GM12878 (cell line): ENCODE results near the gene PDZD8. TPM values are rescaled to one million over a fixed set of nuclear protein-coding genes. Genes with fewer than 3 reads are reported as not detected.

Experiments used
- ATAC-seq: fragments of 200-7000 bp; cut with Tn5 transposase; 3 replicates; pipeline ENCODE4 v1.9.1; 2020; ENCODE audit warnings: mild to moderate bottlenecking, moderate library complexity
- BruUV-seq: library from RNA; stranded (reverse); fragments of 400-500 nt; replicated peaks from 2 replicates; lab custom pipeline; 2021; lab: Mats Ljungman, UMichigan
- CTCF ChIA-PET: fragments of 300-600 bp; sonication (Branson Sonifier 250); formaldehyde crosslinking; extraction: SDS; loops from one replicate; lab custom pipeline; 2021; ENCODE audit warnings: inconsistent platforms; lab: Yijun Ruan, JAX
- POLR2A ChIA-PET: fragments of 350-600 bp; formaldehyde crosslinking; extraction: SDS; loops from one replicate; lab custom pipeline; 2021; ENCODE audit warnings: inconsistent platforms; lab: Charles Lee
- RAD21 ChIA-PET: fragments of 300-600 bp; sonication (Branson Sonifier 250); formaldehyde crosslinking; loops from one replicate; lab custom pipeline; 2023; ENCODE audit warnings: antibody characterized with exemption; ENCODE audit not compliant: unreplicated experiment; lab: Charles Lee
- SMC1A ChIA-PET: fragments of 300-600 bp; sonication (Branson Sonifier 250); formaldehyde crosslinking; loops from one replicate; lab custom pipeline; 2023; ENCODE audit not compliant: unreplicated experiment, uncharacterized antibody; lab: Charles Lee
- DNase-seq: peaks from one replicate; pipeline ENCODE4 v3.0.0-alpha.2; 2011; ENCODE audit warnings: low read depth, low spot score
- FAIRE-seq: peaks from 3 replicates; lab custom pipeline; 2011; peaks lifted over from hg19 to GRCh38; lab: Jason Lieb, UNC
- H2AFZ ChIP-seq: 2 replicates; pipeline ENCODE4 v1.6.0; 2011; ENCODE audit warnings: low read depth, low read length, control low read depth; ENCODE audit not compliant: control insufficient read depth
- H3K27ac ChIP-seq: 2 replicates; pipeline ENCODE4 v1.5.1; 2011; ENCODE audit warnings: control low read depth; ENCODE audit not compliant: control insufficient read depth, insufficient read depth
- H3K27me3 ChIP-seq, 2 experiments: replicated peaks in 1 of 2; 2 replicates each; pipeline versions ENCODE4 v1.6.0 to v1.6.1; 2011; ENCODE audit warnings: low read length in 1 of 2; ENCODE audit not compliant: control insufficient read depth in 2 of 2, insufficient read depth in 2 of 2
- H3K36me3 ChIP-seq, 2 experiments: 2 replicates each; pipeline ENCODE4 v1.5.1; 2011; ENCODE audit warnings: low read length in 1 of 2; ENCODE audit not compliant: control insufficient read depth in 2 of 2, insufficient read depth in 2 of 2
- H3K4me1 ChIP-seq: 2 replicates; pipeline ENCODE4 v1.6.1; 2011; ENCODE audit warnings: mild to moderate bottlenecking, low read length, moderate library complexity, mixed read lengths; ENCODE audit not compliant: control insufficient read depth, insufficient read depth
- H3K4me2 ChIP-seq: 2 replicates; pipeline ENCODE4 v1.6.0; 2011; ENCODE audit warnings: control low read depth; ENCODE audit not compliant: control insufficient read depth, insufficient read depth
- H3K4me3 ChIP-seq: fragments of 200-600 bp; sonication (generic); 2 replicates; pipeline ENCODE4 v1.5.1; 2016
- H3K79me2 ChIP-seq: 2 replicates; pipeline ENCODE4 v1.6.0; 2011; ENCODE audit warnings: low read length; ENCODE audit not compliant: control insufficient read depth, insufficient read depth
- H3K9ac ChIP-seq: 2 replicates; pipeline ENCODE4 v1.8.0; 2011; ENCODE audit warnings: low read length, control low read depth, mixed read lengths; ENCODE audit not compliant: control insufficient read depth, insufficient read depth
- H3K9me3 ChIP-seq: replicated peaks from 3 replicates; pipeline ENCODE4 v1.5.1; 2011; ENCODE audit warnings: mild to moderate bottlenecking, low read length; ENCODE audit not compliant: control insufficient read depth, insufficient read depth
- H4K20me1 ChIP-seq: 2 replicates; pipeline ENCODE4 v1.6.0; 2011; ENCODE audit not compliant: control insufficient read depth, insufficient read depth
- BHLHE40 ChIP-seq, 2 experiments: fragments of 450-650 bp in 1 of 2; IDR thresholded peaks; 2 replicates each; pipeline ENCODE4 v1.6.1; 2011 to 2017; ENCODE audit warnings: low read depth in 2 of 2, borderline replicate concordance in 1 of 2, improper control_type of control experiment in 1 of 2, low read length in 1 of 2, mild to moderate bottlenecking in 1 of 2
- HDAC6 ChIP-seq: fragments of 200-600 bp; sonication (generic); IDR thresholded peaks from one replicate; pipeline ENCODE4 v1.8.0; 2017; ENCODE audit warnings: antibody characterized with exemption; ENCODE audit not compliant: unreplicated experiment
- NR2C2 ChIP-seq: IDR thresholded peaks from 2 replicates; pipeline ENCODE4 v1.6.1; 2011; ENCODE audit warnings: borderline replicate concordance, low read depth; ENCODE audit not compliant: control insufficient read depth, insufficient read length
- POLR2A ChIP-seq: IDR thresholded peaks from 2 replicates; pipeline ENCODE4 v1.6.1; 2011; ENCODE audit warnings: low read depth, mild to moderate bottlenecking, low read length
- RBBP5 ChIP-seq: fragments of 200-600 bp; sonication (generic); conservative IDR thresholded peaks from 2 replicates; pipeline ENCODE4 v1.6.1; 2016
- WGBS: methylation state at CpG from one replicate; pipeline ENCODE4 v1.1.6; 2016; ENCODE audit warnings: low lambda C conversion rate; ENCODE audit not compliant: insufficient replicate concordance, insufficient coverage; ENCODE audit errors: missing lambda C conversion rate; 5-methylcytosine and 5-hydroxymethylcytosine counted together
- in situ Hi-C: fragments of 300-500 bp; cut with MboI; formaldehyde crosslinking; loops from 9 replicates; pipeline ENCODE4 v1.14.3; 2018; ENCODE audit warnings: mixed read lengths
- intact Hi-C: fragments of 100-400 bp; cut with micrococcal nuclease; formaldehyde crosslinking; loops from one replicate; pipeline ENCODE4 v1.14.2; 2022; ENCODE audit not compliant: unreplicated experiment
- polyA plus RNA-seq, 11 experiments: library from polyadenylated mRNA; depleted of rRNA in 4 of 11; unstranded in 6 of 11; stranded (reverse) in 5 of 11; fragments of >200 nt; fragmentation: Nextera tagmentation in 4 of 11; fragmentation: Illumina TruSeq in 1 of 11; extraction: Ambion mirVana in 4 of 11; extraction: Trizol in 1 of 11; gene quantifications; 1 replicate in 1 of 11; 2 replicates in 10 of 11; pipeline versions ENCODE4 v1.2.1 to v1.2.3, GENCODE V29; 2011 to 2016; ENCODE audit warnings: inconsistent platforms in 2 of 11, missing spikeins in 2 of 11, low read depth in 1 of 11
- total RNA-seq, 4 experiments: library from RNA; depleted of rRNA in 3 of 4; stranded (reverse); fragments of >200 nt in 3 of 4; fragmentation: Illumina TruSeq in 1 of 4; extraction: Trizol in 1 of 4; gene quantifications; 2 replicates each; pipeline versions ENCODE4 v1.2.1 to v1.2.3, GENCODE V29; 2013 to 2021
- TF ChIP-seq, protein P1 (sequence below): fragments of 450-650 bp; IDR thresholded peaks from 2 replicates; pipeline ENCODE4 v1.6.1; 2017; ENCODE audit warnings: antibody characterized with exemption, mild to moderate bottlenecking, moderate library complexity

PDZD8 gene
- total and polyA plus RNA-seq, 10 of the 15 experiments (the other 5 are each of a cell fraction or from before 2014, with no cell fraction given), result 2.0 to 21.2 (median 6.7) TPM

DNA sequence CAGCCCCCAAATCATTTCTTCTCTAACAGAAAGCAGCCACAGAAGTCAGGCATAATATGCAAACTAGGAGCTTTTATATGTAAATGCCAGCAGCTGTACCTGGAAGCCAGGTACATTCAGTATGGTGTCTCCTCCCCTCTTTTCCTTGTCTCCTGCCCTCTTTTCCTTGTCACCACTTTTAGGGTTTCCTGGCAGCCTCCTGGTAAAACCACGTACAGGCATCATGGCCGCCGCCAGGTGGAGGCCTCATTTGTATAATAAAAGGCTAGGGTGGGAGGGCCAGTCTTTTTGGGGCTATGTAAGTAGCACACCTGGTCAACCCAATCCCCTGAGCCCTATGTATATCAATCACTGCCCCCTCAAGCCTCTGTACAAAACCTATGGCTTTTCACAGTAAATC is 28.7 kb downstream of the PDZD8 start:
- no peaks in the 10 kb centered on the region for H3K36me3 ChIP-seq
- ChIA-PET CTCF (interaction anchor here (0.7 to 1.8 kb wide), 2 partner anchors 9 to 18 kb away, joined by 3 to 5 read pairs; no protein-coding TSS in a partner anchor), SMC1A (interaction anchor here (1.0 to 1.3 kb wide), 2 partner anchors 10 to 23 kb away, joined by 3 to 4 read pairs; no protein-coding TSS in a partner anchor), RAD21 (interaction anchor here (1.4 to 1.6 kb wide), 2 partner anchors 13 to 17 kb away, joined by 4 read pairs; no protein-coding TSS in a partner anchor), POLR2A (interaction anchor here (1.3 kb wide), 1 partner anchor 23 kb away, joined by 3 read pairs; no protein-coding TSS in a partner anchor)
- H3K79me2 ChIP-seq, result peaks cover 34% of the 10 kb centered on the region
- H3K4me1 ChIP-seq, result peaks cover 10% of the 10 kb centered on the region
- in situ Hi-C loops, result no loop called here
- no peaks in the 10 kb centered on the region for H3K9me3 ChIP-seq
- BruUV-seq, result no TSS peak
- no peak overlapping the region for H3K9ac ChIP-seq
- H3K27ac ChIP-seq, result no peak overlapping the region
- intact Hi-C loops, result no loop called here
- TF ChIP-seq NR2C2 (no peak), HDAC6 (no peak), BHLHE40 (IDR thresholded peaks at IDR 0.05; ENCODE audit: borderline replicate concordance in 1 of 2, low read depth in 2 of 2, low read length in 1 of 2) (no peak), POLR2A (no peak), RBBP5 (no peak)
- TF ChIP-seq, protein P1, sequence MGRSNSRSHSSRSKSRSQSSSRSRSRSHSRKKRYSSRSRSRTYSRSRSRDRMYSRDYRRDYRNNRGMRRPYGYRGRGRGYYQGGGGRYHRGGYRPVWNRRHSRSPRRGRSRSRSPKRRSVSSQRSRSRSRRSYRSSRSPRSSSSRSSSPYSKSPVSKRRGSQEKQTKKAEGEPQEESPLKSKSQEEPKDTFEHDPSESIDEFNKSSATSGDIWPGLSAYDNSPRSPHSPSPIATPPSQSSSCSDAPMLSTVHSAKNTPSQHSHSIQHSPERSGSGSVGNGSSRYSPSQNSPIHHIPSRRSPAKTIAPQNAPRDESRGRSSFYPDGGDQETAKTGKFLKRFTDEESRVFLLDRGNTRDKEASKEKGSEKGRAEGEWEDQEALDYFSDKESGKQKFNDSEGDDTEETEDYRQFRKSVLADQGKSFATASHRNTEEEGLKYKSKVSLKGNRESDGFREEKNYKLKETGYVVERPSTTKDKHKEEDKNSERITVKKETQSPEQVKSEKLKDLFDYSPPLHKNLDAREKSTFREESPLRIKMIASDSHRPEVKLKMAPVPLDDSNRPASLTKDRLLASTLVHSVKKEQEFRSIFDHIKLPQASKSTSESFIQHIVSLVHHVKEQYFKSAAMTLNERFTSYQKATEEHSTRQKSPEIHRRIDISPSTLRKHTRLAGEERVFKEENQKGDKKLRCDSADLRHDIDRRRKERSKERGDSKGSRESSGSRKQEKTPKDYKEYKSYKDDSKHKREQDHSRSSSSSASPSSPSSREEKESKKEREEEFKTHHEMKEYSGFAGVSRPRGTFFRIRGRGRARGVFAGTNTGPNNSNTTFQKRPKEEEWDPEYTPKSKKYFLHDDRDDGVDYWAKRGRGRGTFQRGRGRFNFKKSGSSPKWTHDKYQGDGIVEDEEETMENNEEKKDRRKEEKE, result no peak
- ATAC-seq (no peak), DNase-seq (no peak), FAIRE-seq (no peak)
- H2AFZ ChIP-seq, result no peak overlapping the region
- H3K4me3 ChIP-seq, result no peak overlapping the region
- no peaks in the 10 kb centered on the region for H3K27me3 ChIP-seq
- 96% methylated on average over 3 of the region's 3 CpGs for WGBS
- no peaks in the 10 kb centered on the region for H4K20me1 ChIP-seq
- H3K4me2 ChIP-seq, result no peak overlapping the region
